ENCODE measurements around the gene ERG.

- no peak for TF ChIP-seq REST (IDR thresholded peaks at IDR 0.05; ENCODE audit: insufficient read depth in 1 of 2, low read depth in 2 of 2, low read length in 2 of 2)
- TF ChIP-seq POLR2AphosphoS5 (IDR thresholded peaks at IDR 0.05; ENCODE audit: low read depth, low read length) = no peak
- TF ChIP-seq TAF1 (IDR thresholded peaks at IDR 0.05; ENCODE audit: borderline replicate concordance, insufficient read depth, low read length) = no peak
- no peak for TF ChIP-seq SIN3A (IDR thresholded peaks at IDR 0.05; ENCODE audit: borderline replicate concordance, insufficient read depth, low read length)
- TF ChIP-seq FOXP2 (optimal IDR thresholded peaks at IDR 0.05; ENCODE audit: borderline replicate concordance, extremely low read depth, extremely low read length, insufficient read depth) = no peak
Measured at GRCh38 chr21:38434913-38435533, 63.3 kb downstream of the ERG start.
